ENCODE measurements around the gene DNA2. TPM values are rescaled to one million over a fixed set of nuclear protein-coding genes. Genes with fewer than 3 reads are reported as not detected.

Gene DNA2
- total and polyA plus RNA-seq, 8 donors, result 0.31 to 16.3 (median 5.7) TPM

DNA sequence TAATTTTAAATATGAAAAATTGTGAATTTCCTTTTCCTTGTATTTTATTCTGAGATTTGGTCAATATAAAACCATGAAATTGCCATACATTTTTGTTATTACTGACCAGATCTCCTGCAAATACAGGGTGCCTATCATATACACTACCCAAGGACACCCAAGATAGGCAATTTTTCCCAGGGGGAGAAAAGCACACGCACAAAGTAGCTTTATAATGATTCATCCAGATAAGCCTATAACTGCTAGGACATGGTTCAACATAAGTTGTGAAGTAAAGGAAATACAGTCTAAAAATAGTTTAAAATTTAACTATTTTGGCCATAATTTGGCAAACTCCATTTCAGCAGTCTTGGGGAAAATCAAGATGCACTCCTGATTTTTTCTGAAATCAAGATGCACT, 69.5 kb downstream of the DNA2 start:
- WGBS, 5 donors, result 54 to 73% (median 71%) methylated on average over 1 of the region's 1 CpG
- H3K27me3 ChIP-seq, result no peaks in the 10 kb centered on the region
- H3K9me3 ChIP-seq, result no peaks in the 10 kb centered on the region
- H3K27ac ChIP-seq, result no peak overlapping the region
- DNase-seq, result no peak
- peaks cover 9 to 46% (median 40%) of the 10 kb centered on the region in 4 donors for H3K36me3 ChIP-seq
- intact Hi-C loops (cut with DNase I; ENCODE audit: low total_unique reads), result no loop called here
- TF ChIP-seq, protein P1, sequence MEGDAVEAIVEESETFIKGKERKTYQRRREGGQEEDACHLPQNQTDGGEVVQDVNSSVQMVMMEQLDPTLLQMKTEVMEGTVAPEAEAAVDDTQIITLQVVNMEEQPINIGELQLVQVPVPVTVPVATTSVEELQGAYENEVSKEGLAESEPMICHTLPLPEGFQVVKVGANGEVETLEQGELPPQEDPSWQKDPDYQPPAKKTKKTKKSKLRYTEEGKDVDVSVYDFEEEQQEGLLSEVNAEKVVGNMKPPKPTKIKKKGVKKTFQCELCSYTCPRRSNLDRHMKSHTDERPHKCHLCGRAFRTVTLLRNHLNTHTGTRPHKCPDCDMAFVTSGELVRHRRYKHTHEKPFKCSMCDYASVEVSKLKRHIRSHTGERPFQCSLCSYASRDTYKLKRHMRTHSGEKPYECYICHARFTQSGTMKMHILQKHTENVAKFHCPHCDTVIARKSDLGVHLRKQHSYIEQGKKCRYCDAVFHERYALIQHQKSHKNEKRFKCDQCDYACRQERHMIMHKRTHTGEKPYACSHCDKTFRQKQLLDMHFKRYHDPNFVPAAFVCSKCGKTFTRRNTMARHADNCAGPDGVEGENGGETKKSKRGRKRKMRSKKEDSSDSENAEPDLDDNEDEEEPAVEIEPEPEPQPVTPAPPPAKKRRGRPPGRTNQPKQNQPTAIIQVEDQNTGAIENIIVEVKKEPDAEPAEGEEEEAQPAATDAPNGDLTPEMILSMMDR (IDR thresholded peaks at IDR 0.05), result no peak
- no peak for TF ChIP-seq POLR2A (IDR thresholded peaks at IDR 0.05)
- TF ChIP-seq EP300 (IDR thresholded peaks at IDR 0.05), result no peak
- no peak for TF ChIP-seq POLR2AphosphoS5 (IDR thresholded peaks at IDR 0.05)
- no peak overlapping the region for H3K4me3 ChIP-seq
- H3K4me1 ChIP-seq, result peaks cover 9 to 36% (median 16%) of the 10 kb centered on the region in 4 donors

DNA sequence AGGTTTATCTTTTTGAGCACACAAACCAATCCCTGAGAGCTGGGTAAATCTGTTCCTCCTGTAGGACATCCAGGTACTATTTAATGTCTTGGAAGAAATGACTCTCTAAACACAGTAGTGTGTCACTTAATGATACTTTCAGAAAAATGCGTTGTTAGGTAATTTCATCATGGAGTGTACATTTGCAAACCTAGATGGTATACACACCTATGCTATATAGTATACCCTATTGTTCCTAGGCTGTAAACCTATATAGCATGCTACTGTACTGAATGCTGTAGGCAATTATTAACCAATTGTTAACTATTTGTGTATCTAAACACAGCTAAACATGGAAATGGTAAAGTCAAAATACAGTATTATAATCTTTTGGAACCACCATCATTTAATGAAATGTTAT, 74.8 kb downstream of the DNA2 start:
- Histone ChIP-seq H3K27ac (no peak overlapping the region), H3K4me3 (no peak overlapping the region), H3K9me3 (no peaks in the 10 kb centered on the region), H3K27me3 (no peaks in the 10 kb centered on the region), H3K36me3 (peaks cover 20 to 97% (median 88%) of the 10 kb centered on the region in 4 donors), H3K4me1 (peaks cover 0 to 4% (median 0%) of the 10 kb centered on the region in 4 donors)
- intact Hi-C loops (cut with DNase I; ENCODE audit: low total_unique reads), result no loop called here
- no peak for TF ChIP-seq EP300 (IDR thresholded peaks at IDR 0.05)
- no peak for TF ChIP-seq POLR2AphosphoS5 (IDR thresholded peaks at IDR 0.05)
- TF ChIP-seq POLR2A (IDR thresholded peaks at IDR 0.05), result no peak
- TF ChIP-seq, protein P1 (IDR thresholded peaks at IDR 0.05), result no peak
- 90 to 100% (median 100%) methylated on average over 1 of the region's 1 CpG for WGBS, 5 donors
- DNase-seq, result no peak

DNA sequence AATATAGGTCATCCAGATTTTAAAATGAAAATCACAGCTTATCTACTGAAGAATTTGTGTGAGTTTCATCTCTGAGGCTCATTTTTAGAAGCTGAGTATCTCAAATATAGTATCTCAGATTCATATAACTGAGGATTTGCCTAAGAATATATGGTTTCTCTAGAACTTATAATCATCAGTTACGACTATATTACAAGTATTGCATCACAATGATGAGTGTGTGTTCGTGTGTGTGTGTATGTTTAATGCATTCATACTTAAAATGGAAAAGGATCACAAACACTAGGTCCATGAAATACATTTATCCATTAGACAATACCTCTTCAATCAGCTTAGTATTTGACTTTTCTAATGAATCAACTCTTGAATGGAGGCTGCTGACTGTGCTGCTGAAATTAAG, 86.0 kb downstream of the DNA2 start:
- H3K36me3 ChIP-seq, result peaks cover 38 to 99% (median 97%) of the 10 kb centered on the region in 4 donors

DNA sequence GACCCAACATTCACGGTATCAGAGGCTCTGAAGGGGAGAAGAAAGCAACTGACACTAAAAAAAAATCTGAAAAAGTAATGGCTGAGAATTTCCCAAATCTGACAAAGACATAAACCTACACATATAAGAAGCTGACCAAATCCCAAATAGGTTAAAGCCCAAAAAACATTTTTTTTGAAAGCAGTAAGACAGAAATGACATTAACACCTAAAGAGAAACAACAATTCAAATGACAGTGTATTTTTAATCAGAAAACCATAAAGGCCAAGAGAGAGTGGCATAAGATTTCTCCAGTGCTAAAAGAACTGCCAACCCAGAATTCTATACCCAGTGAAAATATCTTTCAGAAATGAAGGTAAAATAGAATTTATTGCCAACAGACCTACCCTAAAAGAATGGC, 100.2 kb downstream of the DNA2 start:
- WGBS, 5 donors, result 79 to 100% (median 96%) methylated on average over 1 of the region's 1 CpG
- Histone ChIP-seq H3K27me3 (no peaks in the 10 kb centered on the region), H3K27ac (no peak overlapping the region), H3K4me3 (no peak overlapping the region), H3K36me3 (peaks cover 13 to 92% (median 83%) of the 10 kb centered on the region in 4 donors), H3K9me3 (peaks cover 5 to 16% (median 5%) of the 10 kb centered on the region in 4 donors), H3K4me1 (no peaks in the 10 kb centered on the region)
- no peak for TF ChIP-seq POLR2A (IDR thresholded peaks at IDR 0.05)
- TF ChIP-seq, protein P1 (IDR thresholded peaks at IDR 0.05), result no peak
- TF ChIP-seq POLR2AphosphoS5 (IDR thresholded peaks at IDR 0.05), result no peak
- TF ChIP-seq EP300 (IDR thresholded peaks at IDR 0.05), result no peak
- intact Hi-C loops (cut with DNase I; ENCODE audit: low total_unique reads), result no loop called here
- DNase-seq, result no peak

More for the DNA sequence above, 86.0 kb downstream of the DNA2 start:
- intact Hi-C loops (cut with DNase I; ENCODE audit: low total_unique reads), result no loop called here
- no peak for DNase-seq
- WGBS, 5 donors, result 87 to 93% (median 88%) methylated on average over 2 of the region's 2 CpGs
- H3K4me3 ChIP-seq, result no peak overlapping the region
- H3K27ac ChIP-seq, result no peak overlapping the region
- H3K4me1 ChIP-seq, result no peaks in the 10 kb centered on the region
- no peaks in the 10 kb centered on the region for H3K9me3 ChIP-seq
- TF ChIP-seq, protein P1 (IDR thresholded peaks at IDR 0.05), result no peak
- no peak for TF ChIP-seq EP300 (IDR thresholded peaks at IDR 0.05)
- no peak for TF ChIP-seq POLR2A (IDR thresholded peaks at IDR 0.05)
- no peak for TF ChIP-seq POLR2AphosphoS5 (IDR thresholded peaks at IDR 0.05)
- H3K27me3 ChIP-seq, result no peaks in the 10 kb centered on the region

Data from stomach (tissue), 9 donors.